ENCODE results near the gene DGKK.

DGKK gene

DNA sequence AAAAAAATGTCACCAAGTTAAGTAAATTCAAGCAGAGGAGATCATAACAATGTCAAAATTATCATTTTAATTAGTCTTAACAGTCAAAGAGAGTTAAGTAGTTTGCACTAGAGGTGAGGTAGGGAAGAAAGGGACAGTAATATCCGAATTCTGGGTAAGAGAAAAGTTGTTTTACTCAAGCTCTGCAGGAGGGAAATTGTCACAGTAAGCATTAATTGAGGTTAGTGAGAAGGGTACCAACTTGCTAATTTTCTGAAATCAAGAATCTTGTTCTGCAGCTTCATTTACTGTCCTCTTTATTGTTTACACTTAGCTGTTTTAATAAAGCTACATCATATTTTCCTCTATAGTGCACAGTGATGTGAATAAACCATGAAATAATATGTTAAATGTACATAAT lies 11.0 kb downstream of the DGKK start:
- H3K4me3 ChIP-seq (ENCODE audit: low read depth, low read length) = no peak overlapping the region
- no peaks in the 10 kb centered on the region for H3K9me3 ChIP-seq (ENCODE audit: control insufficient read depth, insufficient read depth, low read depth, low read length)
- H3K36me3 ChIP-seq (ENCODE audit: control insufficient read depth, insufficient read depth, low read length) = no peaks in the 10 kb centered on the region
- peaks cover 6% of the 10 kb centered on the region; the same call in 1 of the 2 replicates for H3K27me3 ChIP-seq (ENCODE audit: control insufficient read depth, insufficient read depth, low read length)
- H3K9ac ChIP-seq (ENCODE audit: low read length) = no peak overlapping the region
- H3K4me1 ChIP-seq (ENCODE audit: control insufficient read depth, insufficient read depth, low read length) = peaks cover 46% of the 10 kb centered on the region
- no peak overlapping the region for H3K27ac ChIP-seq (ENCODE audit: low read depth, low read length)

GRCh38 chrX:50458483-50458882 lies 12.1 kb downstream of the DGKK start:
- Histone ChIP-seq H3K36me3 (ENCODE audit: control insufficient read depth, insufficient read depth, low read length) (no peaks in the 10 kb centered on the region), H3K27ac (ENCODE audit: low read depth, low read length) (no peak overlapping the region), H3K9ac (ENCODE audit: low read length) (no peak overlapping the region), H3K4me1 (ENCODE audit: control insufficient read depth, insufficient read depth, low read length) (peaks cover 47% of the 10 kb centered on the region), H3K9me3 (ENCODE audit: control insufficient read depth, insufficient read depth, low read depth, low read length) (no peaks in the 10 kb centered on the region), H3K4me3 (ENCODE audit: low read depth, low read length) (no peak overlapping the region), H3K27me3 (ENCODE audit: control insufficient read depth, insufficient read depth, low read length) (peaks cover 4% of the 10 kb centered on the region; the same call in 1 of the 2 replicates)

- no peak overlapping the region for H3K9ac ChIP-seq (ENCODE audit: low read length)
- H3K4me1 ChIP-seq (ENCODE audit: control insufficient read depth, insufficient read depth, low read length) = peaks cover 43% of the 10 kb centered on the region
- no peak overlapping the region for H3K27ac ChIP-seq (ENCODE audit: low read depth, low read length)
- no peaks in the 10 kb centered on the region for H3K36me3 ChIP-seq (ENCODE audit: control insufficient read depth, insufficient read depth, low read length)
- no peak overlapping the region for H3K4me3 ChIP-seq (ENCODE audit: low read depth, low read length)
- no peaks in the 10 kb centered on the region for H3K9me3 ChIP-seq (ENCODE audit: control insufficient read depth, insufficient read depth, low read depth, low read length)
- H3K27me3 ChIP-seq (ENCODE audit: control insufficient read depth, insufficient read depth, low read length) = no peaks in the 10 kb centered on the region
These were observed 13.7 kb downstream of the DGKK start for GRCh38 chrX:50456712-50457484.

DNA sequence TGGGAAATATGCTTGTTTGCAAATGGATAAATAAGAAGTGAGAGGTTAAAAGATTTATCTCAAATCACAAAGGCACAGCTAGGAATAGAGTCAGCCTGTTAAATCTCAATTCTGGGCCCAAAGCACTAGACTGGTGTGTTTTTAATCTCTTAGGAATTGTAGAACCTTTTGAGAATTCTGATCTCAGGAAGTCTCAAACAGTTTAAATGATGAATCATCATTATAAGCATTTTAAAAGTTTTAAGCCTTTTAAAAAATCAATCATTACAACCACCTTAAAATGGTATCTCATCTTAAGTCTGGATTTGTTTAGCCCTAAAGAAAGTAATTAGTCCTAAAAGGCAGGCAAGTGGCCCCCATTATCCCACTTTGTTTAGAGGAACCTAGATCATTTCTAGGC lies 17.8 kb downstream of the DGKK start:
- Histone ChIP-seq H3K9me3 (ENCODE audit: control insufficient read depth, insufficient read depth, low read depth, low read length) (no peaks in the 10 kb centered on the region), H3K9ac (ENCODE audit: low read length) (no peak overlapping the region), H3K4me3 (ENCODE audit: low read depth, low read length) (no peak overlapping the region), H3K27ac (ENCODE audit: low read depth, low read length) (no peak overlapping the region), H3K4me1 (ENCODE audit: control insufficient read depth, insufficient read depth, low read length) (peaks cover 11% of the 10 kb centered on the region), H3K27me3 (ENCODE audit: control insufficient read depth, insufficient read depth, low read length) (no peaks in the 10 kb centered on the region), H3K36me3 (ENCODE audit: control insufficient read depth, insufficient read depth, low read length) (no peaks in the 10 kb centered on the region)

DNA sequence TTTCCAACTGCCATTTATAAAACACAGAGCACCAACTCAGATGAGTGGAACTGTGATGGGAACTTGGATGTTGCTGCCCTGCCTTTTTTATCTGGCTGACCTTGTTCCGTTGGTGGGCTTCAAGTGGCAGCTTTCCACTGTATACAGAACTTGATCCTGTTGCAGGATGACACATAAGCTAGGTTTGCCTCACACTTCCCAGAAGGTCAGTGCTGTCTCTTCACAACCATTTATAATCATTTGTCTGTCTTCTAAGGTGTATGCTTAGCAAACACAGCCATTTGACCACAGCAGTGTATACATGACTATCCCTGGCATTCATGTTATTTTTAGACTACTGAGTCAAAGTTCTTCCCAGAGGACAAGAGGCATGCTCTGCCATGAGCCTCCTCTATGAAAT lies 20.3 kb downstream of the DGKK start:
- H3K9me3 ChIP-seq (ENCODE audit: control insufficient read depth, insufficient read depth, low read depth, low read length) = no peaks in the 10 kb centered on the region
- H3K27me3 ChIP-seq (ENCODE audit: control insufficient read depth, insufficient read depth, low read length) = no peaks in the 10 kb centered on the region
- no peak overlapping the region for H3K27ac ChIP-seq (ENCODE audit: low read depth, low read length)
- H3K4me3 ChIP-seq (ENCODE audit: low read depth, low read length) = no peak overlapping the region
- H3K36me3 ChIP-seq (ENCODE audit: control insufficient read depth, insufficient read depth, low read length) = no peaks in the 10 kb centered on the region
- peaks cover 5% of the 10 kb centered on the region; the same call in 1 of the 2 replicates for H3K4me1 ChIP-seq (ENCODE audit: control insufficient read depth, insufficient read depth, low read length)
- no peak overlapping the region for H3K9ac ChIP-seq (ENCODE audit: low read length)

DNA sequence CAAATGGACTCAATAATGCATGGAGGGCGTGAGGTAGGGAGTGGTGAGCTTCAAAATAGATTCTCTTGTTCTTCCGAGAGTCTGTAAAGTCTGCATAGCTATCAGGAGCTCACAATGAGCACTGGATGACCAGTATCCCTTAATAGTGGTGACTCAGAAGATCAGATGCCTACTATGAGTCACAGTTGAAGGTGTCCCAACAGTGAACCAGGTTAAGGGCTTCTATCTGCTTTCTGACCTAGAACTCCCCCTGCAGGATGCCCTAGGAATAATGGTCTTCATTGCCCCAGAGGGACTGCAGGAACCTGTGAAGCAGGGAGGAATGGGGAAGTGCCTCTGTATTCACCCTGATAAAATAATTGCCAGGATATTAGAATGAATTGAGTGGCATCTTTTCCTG lies 22.1 kb downstream of the DGKK start:
- no peaks in the 10 kb centered on the region for H3K27me3 ChIP-seq (ENCODE audit: control insufficient read depth, insufficient read depth, low read length)
- no peaks in the 10 kb centered on the region for H3K36me3 ChIP-seq (ENCODE audit: control insufficient read depth, insufficient read depth, low read length)
- H3K4me3 ChIP-seq (ENCODE audit: low read depth, low read length) = no peak overlapping the region
- no peaks in the 10 kb centered on the region for H3K9me3 ChIP-seq (ENCODE audit: control insufficient read depth, insufficient read depth, low read depth, low read length)
- H3K27ac ChIP-seq (ENCODE audit: low read depth, low read length) = no peak overlapping the region
- H3K9ac ChIP-seq (ENCODE audit: low read length) = no peak overlapping the region
- H3K4me1 ChIP-seq (ENCODE audit: control insufficient read depth, insufficient read depth, low read length) = no peaks in the 10 kb centered on the region

DNA sequence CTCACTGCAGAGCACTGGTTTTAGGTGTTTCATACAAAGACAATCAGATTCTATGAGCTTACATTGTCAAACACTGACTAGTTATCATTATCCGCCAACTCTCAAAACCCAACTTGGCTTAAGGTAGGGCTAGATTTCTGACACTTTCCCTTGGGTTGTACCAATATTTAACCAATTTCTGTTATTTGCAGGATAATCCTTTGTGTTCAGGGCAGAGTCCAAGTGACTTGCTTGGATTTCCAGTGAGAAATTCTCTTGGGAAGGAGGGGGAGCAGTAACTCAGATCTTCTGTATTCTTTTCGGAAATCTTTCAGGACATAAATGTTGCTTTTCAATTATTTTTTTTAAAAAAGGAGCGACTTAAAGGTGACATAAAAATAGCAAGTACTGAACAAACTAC lies 23.1 kb downstream of the DGKK start:
- no peak overlapping the region for H3K27ac ChIP-seq (ENCODE audit: low read depth, low read length)
- no peaks in the 10 kb centered on the region for H3K9me3 ChIP-seq (ENCODE audit: control insufficient read depth, insufficient read depth, low read depth, low read length)
- H3K36me3 ChIP-seq (ENCODE audit: control insufficient read depth, insufficient read depth, low read length) = no peaks in the 10 kb centered on the region
- no peak overlapping the region for H3K4me3 ChIP-seq (ENCODE audit: low read depth, low read length)
- H3K27me3 ChIP-seq (ENCODE audit: control insufficient read depth, insufficient read depth, low read length) = no peaks in the 10 kb centered on the region
- no peaks in the 10 kb centered on the region for H3K4me1 ChIP-seq (ENCODE audit: control insufficient read depth, insufficient read depth, low read length)
- H3K9ac ChIP-seq (ENCODE audit: low read length) = no peak overlapping the region

DNA sequence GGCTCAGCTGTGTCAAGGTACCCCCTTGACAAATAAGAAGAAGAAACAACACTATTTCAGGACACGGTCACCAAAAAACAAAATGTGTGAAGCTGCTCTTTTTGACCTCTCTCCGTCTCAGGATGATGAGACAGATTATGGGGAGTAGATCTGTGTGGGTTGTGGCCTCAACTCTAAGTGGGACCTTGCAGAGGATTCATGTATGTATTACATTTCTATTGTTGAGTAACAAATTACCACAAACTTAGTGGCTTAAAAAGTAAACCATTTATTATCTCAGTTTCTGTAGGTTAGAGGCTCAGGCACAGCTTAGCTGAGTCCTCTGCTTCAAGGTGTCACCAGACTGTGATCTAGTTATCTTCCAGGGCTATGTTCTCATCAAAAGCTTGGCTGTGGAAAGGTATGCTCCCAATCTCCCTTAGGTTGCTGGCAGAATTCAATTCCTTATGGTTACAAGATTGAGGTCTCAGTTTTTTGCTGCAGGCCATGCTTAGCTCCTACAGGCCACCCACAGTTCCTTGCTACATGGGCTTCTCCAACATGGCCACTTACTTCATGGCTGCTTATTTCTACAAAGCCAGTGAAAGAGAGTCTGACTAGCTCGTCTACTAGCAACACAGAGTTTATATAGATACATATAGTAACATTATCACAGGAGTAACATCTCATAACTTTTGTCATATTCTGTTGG lies 28.1 kb downstream of the DGKK start:
- Histone ChIP-seq H3K27ac (ENCODE audit: low read depth, low read length) (no peak overlapping the region), H3K36me3 (ENCODE audit: control insufficient read depth, insufficient read depth, low read length) (no peaks in the 10 kb centered on the region), H3K4me1 (ENCODE audit: control insufficient read depth, insufficient read depth, low read length) (no peaks in the 10 kb centered on the region), H3K9me3 (ENCODE audit: control insufficient read depth, insufficient read depth, low read depth, low read length) (no peaks in the 10 kb centered on the region), H3K27me3 (ENCODE audit: control insufficient read depth, insufficient read depth, low read length) (peaks cover 1% of the 10 kb centered on the region; the same call in 1 of the 2 replicates), H3K9ac (ENCODE audit: low read length) (no peak overlapping the region), H3K4me3 (ENCODE audit: low read depth, low read length) (no peak overlapping the region)

- no peaks in the 10 kb centered on the region for H3K9me3 ChIP-seq (ENCODE audit: control insufficient read depth, insufficient read depth, low read depth, low read length)
- peaks cover 18% of the 10 kb centered on the region for H3K4me1 ChIP-seq (ENCODE audit: control insufficient read depth, insufficient read depth, low read length)
- H3K36me3 ChIP-seq (ENCODE audit: control insufficient read depth, insufficient read depth, low read length) = no peaks in the 10 kb centered on the region
- H3K27me3 ChIP-seq (ENCODE audit: control insufficient read depth, insufficient read depth, low read length) = peaks cover 3% of the 10 kb centered on the region; the same call in 1 of the 2 replicates
- H3K9ac ChIP-seq (ENCODE audit: low read length) = no peak overlapping the region
- no peak overlapping the region for H3K4me3 ChIP-seq (ENCODE audit: low read depth, low read length)
- no peak overlapping the region for H3K27ac ChIP-seq (ENCODE audit: low read depth, low read length)
These were observed 33.8 kb downstream of the DGKK start for GRCh38 chrX:50436797-50437196.

- peaks cover 38% of the 10 kb centered on the region for H3K4me1 ChIP-seq (ENCODE audit: control insufficient read depth, insufficient read depth, low read length)
- no peak overlapping the region for H3K9ac ChIP-seq (ENCODE audit: low read length)
- no peaks in the 10 kb centered on the region for H3K36me3 ChIP-seq (ENCODE audit: control insufficient read depth, insufficient read depth, low read length)
- no peak overlapping the region for H3K27ac ChIP-seq (ENCODE audit: low read depth, low read length)
- peaks cover 3% of the 10 kb centered on the region; the same call in 1 of the 2 replicates for H3K27me3 ChIP-seq (ENCODE audit: control insufficient read depth, insufficient read depth, low read length)
- no peaks in the 10 kb centered on the region for H3K9me3 ChIP-seq (ENCODE audit: control insufficient read depth, insufficient read depth, low read depth, low read length)
- no peak overlapping the region for H3K4me3 ChIP-seq (ENCODE audit: low read depth, low read length)
These were observed 37.8 kb downstream of the DGKK start for GRCh38 chrX:50432829-50433289.

DNA sequence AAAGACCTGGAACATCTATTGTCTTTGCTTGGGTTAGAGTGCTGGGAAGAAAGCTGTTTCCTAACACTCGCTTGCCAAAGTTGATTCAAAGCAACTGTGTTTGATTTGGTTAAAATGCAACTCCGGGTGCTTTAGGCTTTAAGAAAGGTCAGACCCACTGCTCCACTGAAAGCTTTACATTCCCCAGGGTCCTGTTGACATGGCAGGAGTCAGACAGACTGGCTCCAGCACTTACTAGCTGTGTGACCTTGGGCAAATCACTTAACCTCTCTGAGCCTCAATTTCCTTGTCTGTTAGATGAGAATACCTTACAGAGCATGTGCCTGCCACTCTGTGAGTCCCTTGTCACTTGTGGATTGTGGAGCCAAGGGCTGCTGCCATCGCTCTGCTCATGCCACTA lies 39.0 kb downstream of the DGKK start:
- H3K9me3 ChIP-seq (ENCODE audit: control insufficient read depth, insufficient read depth, low read depth, low read length) = no peaks in the 10 kb centered on the region
- H3K27ac ChIP-seq (ENCODE audit: low read depth, low read length) = no peak overlapping the region
- no peaks in the 10 kb centered on the region for H3K27me3 ChIP-seq (ENCODE audit: control insufficient read depth, insufficient read depth, low read length)
- no peaks in the 10 kb centered on the region for H3K36me3 ChIP-seq (ENCODE audit: control insufficient read depth, insufficient read depth, low read length)
- H3K9ac ChIP-seq (ENCODE audit: low read length) = no peak overlapping the region
- no peak overlapping the region for H3K4me3 ChIP-seq (ENCODE audit: low read depth, low read length)
- peaks cover 38% of the 10 kb centered on the region for H3K4me1 ChIP-seq (ENCODE audit: control insufficient read depth, insufficient read depth, low read length)

Measured in HUES6 (cell line).